ENCODE measurements around the gene ING2.

The ING2 gene

GRCh38 chr4:183507925-183508696 lies 3.3 kb downstream of the ING2 start:
- POLR2A ChIA-PET = interaction anchor here (1.1 kb wide), 1 partner anchor 68 kb away, joined by 3 read pairs; no protein-coding TSS in a partner anchor
- DNase-seq (ENCODE audit: extremely low spot score) = no peak
- CTCF ChIA-PET = interaction anchor here (0.5 to 1.1 kb wide), 3 partner anchors 12 to 587 kb away, joined by 3 to 4 read pairs (median 3); no protein-coding TSS in a partner anchor
- no peak for TF ChIP-seq ARNT (IDR thresholded peaks at IDR 0.05)
- no peak for TF ChIP-seq FOXM1 (IDR thresholded peaks at IDR 0.05; ENCODE audit: borderline replicate concordance)
- no peak for TF ChIP-seq L3MBTL2 (conservative IDR thresholded peaks at IDR 0.05)
- TF ChIP-seq FOXK2 (IDR thresholded peaks at IDR 0.05) = no peak

- POLR2A ChIA-PET = no interaction called here
- CTCF ChIA-PET = interaction anchor here (0.5 to 1.0 kb wide), 4 partner anchors 11 to 586 kb away, joined by 3 to 4 read pairs (median 3); no protein-coding TSS in a partner anchor
- DNase-seq (ENCODE audit: extremely low spot score) = no peak
- TF ChIP-seq L3MBTL2 (conservative IDR thresholded peaks at IDR 0.05) = no peak
These were observed 4.0 kb downstream of the ING2 start for GRCh38 chr4:183508697-183509335.

GRCh38 chr4:183515411-183515810 lies 10.6 kb downstream of the ING2 start:
- CTCF ChIA-PET = interaction anchor here (0.5 to 0.6 kb wide), 2 partner anchors 26 to 367 kb away, joined by 3 to 4 read pairs; no protein-coding TSS in a partner anchor
- DNase-seq (ENCODE audit: extremely low spot score) = no peak
- TF ChIP-seq HDGF (IDR thresholded peaks at IDR 0.05; ENCODE audit: borderline replicate concordance) = no peak
- no peak for TF ChIP-seq LEF1 (IDR thresholded peaks at IDR 0.05; ENCODE audit: borderline replicate concordance)
- TF ChIP-seq ARNT (IDR thresholded peaks at IDR 0.05) = no peak
- TF ChIP-seq TARDBP (IDR thresholded peaks at IDR 0.05) = no peak
- no peak for TF ChIP-seq ELF4 (IDR thresholded peaks at IDR 0.05)
- TF ChIP-seq FOXA1 (IDR thresholded peaks at IDR 0.05) = no peak
- no peak for TF ChIP-seq L3MBTL2 (conservative IDR thresholded peaks at IDR 0.05)
- no peak for TF ChIP-seq PKNOX1 (IDR thresholded peaks at IDR 0.05)
- TF ChIP-seq ZNF384 (IDR thresholded peaks at IDR 0.05) = no peak
- no peak for TF ChIP-seq CTBP1 (IDR thresholded peaks at IDR 0.05; ENCODE audit: borderline replicate concordance)
- no peak for TF ChIP-seq NFRKB (IDR thresholded peaks at IDR 0.05)
- no peak for TF ChIP-seq SUZ12 (IDR thresholded peaks at IDR 0.05)
- TF ChIP-seq SP1 (IDR thresholded peaks at IDR 0.05) = no peak
- no peak for TF ChIP-seq FOXM1 (IDR thresholded peaks at IDR 0.05; ENCODE audit: borderline replicate concordance)
- TF ChIP-seq BHLHE40 (IDR thresholded peaks at IDR 0.05; ENCODE audit: borderline replicate concordance) = no peak
- no peak for TF ChIP-seq FOXK2 (IDR thresholded peaks at IDR 0.05)
- POLR2A ChIA-PET = no interaction called here

- TF ChIP-seq SP1 (IDR thresholded peaks at IDR 0.05) = no peak
- TF ChIP-seq SUZ12 (IDR thresholded peaks at IDR 0.05) = no peak
- no peak for TF ChIP-seq HDGF (IDR thresholded peaks at IDR 0.05; ENCODE audit: borderline replicate concordance)
- TF ChIP-seq CTBP1 (IDR thresholded peaks at IDR 0.05; ENCODE audit: borderline replicate concordance) = no peak
- no peak for TF ChIP-seq BHLHE40 (IDR thresholded peaks at IDR 0.05; ENCODE audit: borderline replicate concordance)
- TF ChIP-seq LEF1 (IDR thresholded peaks at IDR 0.05; ENCODE audit: borderline replicate concordance) = no peak
- no peak for DNase-seq (ENCODE audit: extremely low spot score)
- POLR2A ChIA-PET = no interaction called here
These were observed 12.3 kb downstream of the ING2 start for GRCh38 chr4:183517194-183517593.

GRCh38 chr4:183517781-183518180 lies 12.9 kb downstream of the ING2 start:
- no peak for TF ChIP-seq TARDBP (IDR thresholded peaks at IDR 0.05)
- ChIA-PET CTCF (no interaction called here), POLR2A (no interaction called here)
- DNase-seq (ENCODE audit: extremely low spot score) = no peak

More at GRCh38 chr4:183517194-183517593, 12.3 kb downstream of the ING2 start:
- CTCF ChIA-PET = no interaction called here

GRCh38 chr4:183522821-183523220 lies 18.0 kb downstream of the ING2 start:
- ChIA-PET CTCF (interaction anchor here (0.6 kb wide), 1 partner anchor 14 kb away, joined by 3 read pairs; no protein-coding TSS in a partner anchor), POLR2A (no interaction called here)
- no peak for DNase-seq (ENCODE audit: extremely low spot score)
- TF ChIP-seq FOXA1 (IDR thresholded peaks at IDR 0.05) = no peak
- TF ChIP-seq FOXM1 (IDR thresholded peaks at IDR 0.05; ENCODE audit: borderline replicate concordance) = no peak
- no peak for TF ChIP-seq L3MBTL2 (conservative IDR thresholded peaks at IDR 0.05)

GRCh38 chr4:183527326-183527725 lies 22.5 kb downstream of the ING2 start:
- CTCF ChIA-PET = no interaction called here
- no peak for DNase-seq (ENCODE audit: extremely low spot score)
- TF ChIP-seq ARNT (IDR thresholded peaks at IDR 0.05) (no peak), SUZ12 (IDR thresholded peaks at IDR 0.05) (no peak), ZNF384 (IDR thresholded peaks at IDR 0.05) (no peak), CTBP1 (IDR thresholded peaks at IDR 0.05; ENCODE audit: borderline replicate concordance) (no peak), LEF1 (IDR thresholded peaks at IDR 0.05; ENCODE audit: borderline replicate concordance) (no peak)
- POLR2A ChIA-PET = no interaction called here

GRCh38 chr4:183532821-183533220 lies 28.0 kb downstream of the ING2 start:
- POLR2A ChIA-PET = interaction anchor here (1.7 kb wide), 1 partner anchor 28 kb away, joined by 6 read pairs; the partner anchor contains the start of gene ING2
- TF ChIP-seq L3MBTL2 (conservative IDR thresholded peaks at IDR 0.05) = no peak
- no peak for TF ChIP-seq SUZ12 (IDR thresholded peaks at IDR 0.05)
- TF ChIP-seq NFRKB (IDR thresholded peaks at IDR 0.05) = no peak
- DNase-seq (ENCODE audit: extremely low spot score) = no peak
- CTCF ChIA-PET = no interaction called here

Data from HEK293T (cell line).